Left lung (tissue), 10 donors: ENCODE measurements around the gene TNFRSF19. TPM values are rescaled to one million over a fixed set of nuclear protein-coding genes. Genes with fewer than 3 reads are reported as not detected.

ENCODE experiments used
- ATAC-seq: fragments of 200-7000 bp; cut with Tn5 transposase; one replicate; pipeline ENCODE4 v1.9.1; 2020; ENCODE audit warnings: moderate library complexity
- DNase-seq, 4 donors: peaks; one replicate each; pipeline ENCODE4 v3.0.0-alpha.2; 2013 to 2020
- H3K27ac ChIP-seq, 2 donors: fragments of 200-600 bp; sonication (generic) in 1 of 2; one replicate each; pipeline versions ENCODE4 v1.5.0 to v1.8.0; 2020 to 2021
- H3K27me3 ChIP-seq, 2 donors: fragments of 200-600 bp; sonication (generic) in 1 of 2; one replicate each; pipeline versions ENCODE4 v1.5.0 to v1.8.0; 2020 to 2021
- H3K36me3 ChIP-seq, 2 donors: fragments of 200-600 bp; sonication (generic) in 1 of 2; one replicate each; pipeline versions ENCODE4 v1.5.0 to v1.8.0; 2020 to 2021
- H3K4me1 ChIP-seq, 2 donors: fragments of 200-600 bp; one replicate each; pipeline ENCODE4 v1.8.0; 2021
- H3K4me3 ChIP-seq, 2 donors: fragments of 200-600 bp; sonication (generic) in 1 of 2; one replicate each; pipeline versions ENCODE4 v1.5.0 to v1.8.0; 2020 to 2021; ENCODE audit warnings: mild to moderate bottlenecking in 1 of 2
- H3K9me3 ChIP-seq, 2 donors: fragments of 200-600 bp; sonication (generic) in 1 of 2; one replicate each; pipeline versions ENCODE4 v1.5.0 to v1.8.0; 2020 to 2021
- intact Hi-C, 2 donors: fragments of 100-400 bp; cut with DNase I; formaldehyde crosslinking; loops; one replicate each; pipeline versions ENCODE4 v1.11.2 to v1.14.2; 2022
- polyA plus RNA-seq, 6 donors: library from polyadenylated mRNA; unstranded; fragments of 120-200 nt; gene quantifications; one replicate each; pipeline ENCODE4 v1.2.1, GENCODE V29; 2013; ENCODE audit not compliant: insufficient read length in 6 of 6
- total RNA-seq, 2 donors: library from RNA; stranded (reverse); fragmentation: NEBNext Ultra II Directional; extraction: Animal tissue kit (Norgen Biotek cat#: 25700); gene quantifications; one replicate each; pipeline ENCODE4 v1.2.1, GENCODE V29; 2021
- TF ChIP-seq, protein P1 (sequence below), 2 donors: fragments of 200-600 bp; sonication (generic) in 1 of 2; IDR thresholded peaks; one replicate each; pipeline versions ENCODE4 v1.5.0 to v1.8.0; 2021; ENCODE audit warnings: antibody characterized with exemption in 2 of 2
- donor health status: DM: no; HTN: yes; CAD: no.
- donor health status: DM: no; HTN: no; CAD: no.

TNFRSF19 gene
- total and polyA plus RNA-seq, 8 donors = 28.1 to 97.1 (median 87.5) TPM

DNA sequence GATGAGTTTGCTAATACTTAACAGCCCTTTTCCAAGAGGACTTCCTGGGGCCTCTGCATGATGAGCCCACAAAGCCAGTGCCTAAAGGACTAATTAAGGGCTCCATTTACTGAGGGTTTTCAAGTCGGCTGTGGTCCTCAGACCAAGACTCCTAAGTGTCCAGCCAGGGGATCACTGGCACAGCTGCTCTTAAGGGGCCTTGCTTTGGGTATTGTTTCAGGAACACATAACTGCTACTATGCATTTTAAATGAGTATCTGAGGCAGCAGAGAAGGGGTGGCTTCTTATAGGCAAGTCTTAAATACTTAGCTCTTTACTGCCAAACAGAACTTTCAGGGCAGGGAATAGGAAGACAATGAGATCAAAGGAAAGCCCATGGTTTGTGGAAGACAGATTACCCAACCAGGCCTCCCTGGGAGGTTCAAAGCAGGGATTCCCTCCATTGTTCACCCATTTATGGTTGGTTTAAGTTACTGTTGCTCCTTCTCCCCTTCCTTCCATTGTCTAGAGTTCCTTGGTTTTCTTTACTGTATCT lies 61.9 kb downstream of the TNFRSF19 start:
- H3K4me3 ChIP-seq = no peak overlapping the region
- TF ChIP-seq, protein P1, sequence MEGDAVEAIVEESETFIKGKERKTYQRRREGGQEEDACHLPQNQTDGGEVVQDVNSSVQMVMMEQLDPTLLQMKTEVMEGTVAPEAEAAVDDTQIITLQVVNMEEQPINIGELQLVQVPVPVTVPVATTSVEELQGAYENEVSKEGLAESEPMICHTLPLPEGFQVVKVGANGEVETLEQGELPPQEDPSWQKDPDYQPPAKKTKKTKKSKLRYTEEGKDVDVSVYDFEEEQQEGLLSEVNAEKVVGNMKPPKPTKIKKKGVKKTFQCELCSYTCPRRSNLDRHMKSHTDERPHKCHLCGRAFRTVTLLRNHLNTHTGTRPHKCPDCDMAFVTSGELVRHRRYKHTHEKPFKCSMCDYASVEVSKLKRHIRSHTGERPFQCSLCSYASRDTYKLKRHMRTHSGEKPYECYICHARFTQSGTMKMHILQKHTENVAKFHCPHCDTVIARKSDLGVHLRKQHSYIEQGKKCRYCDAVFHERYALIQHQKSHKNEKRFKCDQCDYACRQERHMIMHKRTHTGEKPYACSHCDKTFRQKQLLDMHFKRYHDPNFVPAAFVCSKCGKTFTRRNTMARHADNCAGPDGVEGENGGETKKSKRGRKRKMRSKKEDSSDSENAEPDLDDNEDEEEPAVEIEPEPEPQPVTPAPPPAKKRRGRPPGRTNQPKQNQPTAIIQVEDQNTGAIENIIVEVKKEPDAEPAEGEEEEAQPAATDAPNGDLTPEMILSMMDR (IDR thresholded peaks at IDR 0.05) = no peak
- DNase-seq = no peak
- H3K27ac ChIP-seq = no peak overlapping the region
- intact Hi-C loops = no loop called here
- ATAC-seq = no peak
- H3K4me1 ChIP-seq = peaks cover 23 to 30% of the 10 kb centered on the region in 2 donors
- H3K27me3 ChIP-seq = no peaks in the 10 kb centered on the region
- no peaks in the 10 kb centered on the region for H3K36me3 ChIP-seq
- H3K9me3 ChIP-seq = no peaks in the 10 kb centered on the region

DNA sequence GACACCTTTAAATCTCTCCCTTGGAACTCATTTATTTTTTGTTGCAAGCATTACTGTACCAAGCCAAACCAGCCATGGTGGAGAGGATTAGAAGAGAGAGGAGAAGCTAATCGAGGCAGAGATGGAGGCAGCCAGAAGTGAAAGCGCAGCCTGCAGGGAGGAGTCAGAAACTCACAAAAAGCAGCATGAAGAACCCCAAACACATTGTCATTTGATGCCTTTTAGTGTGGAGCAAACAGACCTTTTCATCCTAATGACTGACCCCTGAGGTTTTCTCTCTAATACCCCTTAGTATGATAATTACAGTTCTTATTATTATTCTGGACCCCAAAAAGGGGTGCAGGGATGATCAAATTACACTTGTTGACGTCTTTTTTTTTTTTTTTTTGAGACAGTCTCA lies 62.5 kb downstream of the TNFRSF19 start:
- H3K4me1 ChIP-seq = peaks cover 23 to 33% of the 10 kb centered on the region in 2 donors
- intact Hi-C loops = no loop called here
- no peaks in the 10 kb centered on the region for H3K9me3 ChIP-seq

DNA sequence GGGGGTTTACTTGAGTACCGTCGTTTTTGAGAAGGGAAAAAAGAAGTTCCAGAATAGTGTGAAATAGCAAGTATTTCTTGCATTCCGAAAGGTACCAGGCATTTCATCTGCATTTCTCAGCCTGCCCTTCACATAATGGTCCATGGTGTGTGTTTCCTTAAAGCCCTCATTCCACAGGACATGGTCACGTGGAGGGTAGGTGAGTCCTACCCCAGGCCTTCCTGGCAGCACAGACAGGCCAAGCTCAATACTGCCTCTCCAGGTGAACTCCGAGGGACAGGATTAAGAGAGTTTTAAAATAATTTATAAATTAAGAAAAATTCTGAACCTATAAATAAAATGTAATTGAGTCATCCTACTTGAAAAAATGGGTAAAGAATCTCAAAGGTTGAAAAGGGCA lies 64.7 kb downstream of the TNFRSF19 start:
- DNase-seq (no peak), ATAC-seq (no peak)
- H3K4me1 ChIP-seq = peaks cover 14 to 24% of the 10 kb centered on the region in 2 donors
- H3K9me3 ChIP-seq = no peaks in the 10 kb centered on the region
- H3K36me3 ChIP-seq = no peaks in the 10 kb centered on the region
- intact Hi-C loops = no loop called here
- H3K27me3 ChIP-seq = no peaks in the 10 kb centered on the region
- no peak overlapping the region for H3K4me3 ChIP-seq
- TF ChIP-seq, protein P1 (IDR thresholded peaks at IDR 0.05) = no peak
- no peak overlapping the region for H3K27ac ChIP-seq

More for the DNA sequence above, 62.5 kb downstream of the TNFRSF19 start:
- Histone ChIP-seq H3K4me3 (no peak overlapping the region), H3K27ac (no peak overlapping the region), H3K27me3 (no peaks in the 10 kb centered on the region), H3K36me3 (no peaks in the 10 kb centered on the region)
- ATAC-seq (no peak), DNase-seq (no peak)
- TF ChIP-seq, protein P1 (IDR thresholded peaks at IDR 0.05) = no peak

DNA sequence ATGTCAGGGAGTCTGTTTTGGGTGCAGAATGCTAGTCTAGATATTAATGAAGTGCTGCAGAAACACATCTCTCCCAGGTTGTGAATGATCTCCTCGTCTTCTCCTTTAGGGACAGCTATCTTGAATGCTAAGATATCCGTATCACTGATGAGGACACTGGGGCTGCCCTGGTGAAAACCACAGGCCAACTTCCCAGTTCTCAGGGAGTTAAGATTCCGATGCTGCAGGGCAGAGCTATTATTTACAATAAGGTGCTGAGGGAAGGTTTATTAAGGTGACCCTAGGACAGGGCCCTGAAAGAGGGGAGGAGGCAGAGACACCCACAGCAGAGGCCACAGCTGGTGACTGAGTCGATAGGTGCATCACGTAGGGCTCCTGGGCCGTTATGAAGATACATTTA lies 66.1 kb downstream of the TNFRSF19 start:
- H3K27ac ChIP-seq = no peak overlapping the region
- no peaks in the 10 kb centered on the region for H3K9me3 ChIP-seq
- no peaks in the 10 kb centered on the region for H3K36me3 ChIP-seq
- H3K4me3 ChIP-seq = no peak overlapping the region
- no peaks in the 10 kb centered on the region for H3K27me3 ChIP-seq
- intact Hi-C loops = no loop called here
- no peak for ATAC-seq
- peaks cover 3 to 16% of the 10 kb centered on the region in 2 donors for H3K4me1 ChIP-seq
- TF ChIP-seq, protein P1 (IDR thresholded peaks at IDR 0.05) = no peak
- DNase-seq = no peak

DNA sequence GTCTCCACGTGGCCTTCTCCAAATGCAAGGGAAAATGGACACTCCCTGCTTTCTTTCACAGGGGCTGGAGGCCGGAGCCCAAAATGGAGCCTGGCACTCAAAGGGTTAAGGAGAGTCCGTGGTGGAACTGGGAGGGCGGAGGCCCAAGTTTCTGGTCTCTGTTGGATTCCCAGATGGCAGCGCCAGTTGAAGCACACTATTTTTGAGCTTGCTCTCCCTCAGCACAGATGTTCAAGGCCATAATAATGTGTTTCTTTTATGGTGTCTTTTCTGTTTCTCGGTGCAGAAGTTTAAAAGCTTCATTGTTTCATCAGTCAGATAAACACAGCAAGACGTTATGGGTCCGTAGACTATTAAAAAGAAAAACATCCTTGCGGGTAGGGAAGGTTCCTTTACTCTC lies 67.6 kb downstream of the TNFRSF19 start:
- H3K4me3 ChIP-seq = no peak overlapping the region
- H3K4me1 ChIP-seq = peaks cover 0 to 9% of the 10 kb centered on the region in 2 donors
- no peak for DNase-seq
- no peak overlapping the region for H3K27ac ChIP-seq
- TF ChIP-seq, protein P1 (IDR thresholded peaks at IDR 0.05) = no peak
- H3K27me3 ChIP-seq = no peaks in the 10 kb centered on the region
- H3K36me3 ChIP-seq = no peaks in the 10 kb centered on the region
- ATAC-seq = no peak
- intact Hi-C loops = no loop called here
- H3K9me3 ChIP-seq = no peaks in the 10 kb centered on the region
